OCI-LY7 (cell line): ENCODE results near the gene IGFBP6.

Source experiments
- CTCF ChIP-seq: fragments of 200-600 bp; sonication (generic); conservative IDR thresholded peaks from 2 replicates; pipeline ENCODE4 v1.5.1; 2014; ENCODE audit warnings: mild to moderate bottlenecking, antibody characterized with exemption, low read length, moderate library complexity, mixed read lengths
- EZH2phosphoT487 ChIP-seq: fragments of 200-600 bp; sonication (generic); IDR thresholded peaks from 2 replicates; pipeline ENCODE4 v1.6.1; 2018; ENCODE audit warnings: low read depth, borderline replicate concordance, mild to moderate bottlenecking, mixed run types, antibody characterized with exemption, low read length, moderate library complexity, mixed read lengths

- TF ChIP-seq CTCF (no peak), EZH2phosphoT487 (no peak)
Observed at GRCh38 chr12:53086361-53086760, 11.1 kb upstream of the IGFBP6 start.
